Superior temporal gyrus (tissue), 1 donor: ENCODE results near the gene LDHAL6A.
A peak's percentile ranks its signal among the peaks of the same experiment; 100 is the strongest.

Experiments used
- DNase-seq: peaks from one replicate; pipeline ENCODE4 v3.0.0-alpha.2; 2016; ENCODE audit errors: extremely low spot score

LDHAL6A gene

DNA sequence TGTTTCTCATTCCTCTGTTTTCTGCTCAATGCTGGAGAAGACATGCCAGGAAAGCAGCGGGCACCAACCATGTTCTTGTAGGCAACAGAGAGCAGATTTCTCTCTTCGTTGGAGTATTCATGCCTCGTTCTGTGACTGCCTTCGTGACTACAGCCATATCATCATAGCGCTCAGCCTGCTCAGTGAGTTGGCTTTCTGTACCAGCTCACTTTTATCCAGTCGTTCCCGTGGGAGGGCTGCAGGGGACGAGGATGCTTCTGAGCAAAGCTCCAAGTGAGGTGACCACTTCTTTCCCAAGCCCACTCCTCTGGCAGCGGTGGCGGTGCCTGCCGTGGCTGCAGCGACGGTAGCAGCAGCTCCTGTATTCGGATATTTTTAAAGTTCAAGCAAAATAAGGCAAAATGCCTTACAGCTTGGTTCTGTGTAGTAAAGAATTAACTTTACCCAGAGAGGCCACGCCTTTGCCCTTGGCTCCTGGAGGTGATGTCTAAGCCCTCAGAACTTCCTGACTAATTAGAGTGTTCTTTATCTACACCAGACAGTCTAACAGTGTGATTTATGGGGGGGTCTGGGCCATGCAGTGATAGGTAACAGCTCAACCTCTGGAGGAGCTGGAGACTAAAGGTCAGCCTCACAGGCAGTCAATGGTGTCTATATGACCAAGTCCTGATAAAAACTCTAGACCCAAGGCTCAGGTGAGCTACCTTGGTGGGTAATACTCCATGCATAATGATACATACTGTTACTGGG, 35.3 kb downstream of the LDHAL6A start:
- peak; percentile 44 for DNase-seq

DNA sequence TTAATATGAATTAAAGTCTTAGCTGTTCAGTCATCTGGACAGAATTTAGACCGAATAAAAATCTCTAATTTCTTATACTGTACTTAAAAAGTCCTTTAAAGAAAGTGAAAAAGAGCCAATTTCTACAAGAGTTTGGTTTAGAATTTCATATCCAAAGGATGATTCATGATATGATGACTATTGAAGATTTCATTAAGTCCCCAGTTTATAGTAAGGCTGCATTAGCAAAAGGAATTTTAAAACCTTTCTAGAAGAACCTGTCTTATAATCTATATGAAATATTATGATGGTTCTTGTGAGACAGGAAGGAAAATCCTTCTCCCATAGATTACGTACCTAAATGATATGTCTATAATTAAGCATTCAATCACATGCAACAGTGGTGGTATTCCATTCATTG, 36.3 kb downstream of the LDHAL6A start:
- no peak for DNase-seq

DNA sequence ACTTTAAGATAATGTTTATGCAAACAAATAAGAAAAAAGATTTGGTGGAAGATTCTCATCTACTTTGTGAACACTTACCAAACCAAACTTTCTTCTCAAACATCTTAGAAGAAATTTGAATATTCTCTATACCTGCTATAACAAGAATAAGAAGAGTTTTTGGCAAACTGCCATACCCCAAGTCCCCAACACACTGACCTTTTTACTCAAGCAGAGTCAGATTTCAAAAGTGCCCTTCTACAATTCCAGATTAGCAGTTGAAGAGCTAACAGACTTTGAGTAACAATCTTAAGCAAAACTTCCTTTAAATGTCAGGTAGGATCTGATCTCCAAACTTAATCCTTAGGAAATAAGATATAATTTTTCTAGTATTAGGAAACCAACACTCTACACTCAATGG, 37.2 kb downstream of the LDHAL6A start:
- DNase-seq: no peak

DNA sequence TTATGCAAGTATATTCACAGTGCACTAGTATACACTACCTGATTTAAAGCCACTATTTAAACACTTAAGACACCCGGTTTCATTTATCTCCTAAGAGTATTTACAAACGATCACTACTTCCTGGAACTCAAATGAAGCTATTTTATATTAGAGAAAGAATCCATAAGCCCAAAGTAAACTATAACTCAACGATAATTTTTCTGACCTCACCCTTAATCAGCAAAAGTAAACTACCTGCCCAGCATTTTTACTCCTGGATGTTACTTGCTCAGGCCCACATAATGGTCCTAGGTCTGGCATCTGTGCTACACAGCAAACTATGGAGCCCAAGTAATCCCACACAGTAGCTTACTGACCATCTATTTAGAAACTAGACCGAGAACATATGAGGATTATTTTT, 37.7 kb downstream of the LDHAL6A start:
- no peak for DNase-seq

DNA sequence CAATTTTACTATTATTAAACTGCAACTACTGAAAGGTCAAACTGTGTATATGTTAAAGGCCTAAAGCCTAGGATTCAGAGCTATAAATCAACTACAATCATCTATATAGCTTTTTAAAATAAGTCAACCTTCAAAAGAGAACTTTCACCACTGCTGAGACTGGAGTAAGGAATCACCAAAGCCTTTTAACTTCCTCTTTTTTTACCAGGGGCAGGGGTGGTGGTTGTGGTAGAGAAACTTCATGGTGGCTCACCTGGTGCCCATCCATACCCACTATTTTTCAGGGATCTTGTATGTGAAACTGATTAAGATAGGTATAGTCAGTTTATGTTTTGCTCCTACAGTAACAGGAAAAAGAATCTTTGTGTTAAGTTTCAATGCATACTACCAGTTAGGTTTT, 39.6 kb downstream of the LDHAL6A start:
- DNase-seq: no peak

DNA sequence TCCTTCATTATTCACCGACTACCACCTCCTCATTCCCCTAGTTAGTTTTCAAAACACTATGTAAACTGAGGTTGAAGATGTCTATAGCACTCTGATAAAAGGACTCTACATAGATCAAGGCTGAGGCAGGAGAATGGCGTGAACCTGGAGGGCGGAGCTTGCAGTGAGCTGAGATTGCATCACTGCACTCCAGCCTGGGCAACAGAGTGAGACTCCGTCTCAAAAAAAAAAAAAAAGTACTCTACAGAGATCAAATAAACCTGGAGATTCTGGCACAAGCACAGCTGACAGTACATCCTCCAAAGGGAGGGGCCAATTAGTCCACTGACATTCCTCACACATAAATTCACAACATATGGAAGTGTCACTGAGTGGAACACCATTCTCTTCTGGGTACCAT, 40.0 kb downstream of the LDHAL6A start:
- DNase-seq: no peak

DNA sequence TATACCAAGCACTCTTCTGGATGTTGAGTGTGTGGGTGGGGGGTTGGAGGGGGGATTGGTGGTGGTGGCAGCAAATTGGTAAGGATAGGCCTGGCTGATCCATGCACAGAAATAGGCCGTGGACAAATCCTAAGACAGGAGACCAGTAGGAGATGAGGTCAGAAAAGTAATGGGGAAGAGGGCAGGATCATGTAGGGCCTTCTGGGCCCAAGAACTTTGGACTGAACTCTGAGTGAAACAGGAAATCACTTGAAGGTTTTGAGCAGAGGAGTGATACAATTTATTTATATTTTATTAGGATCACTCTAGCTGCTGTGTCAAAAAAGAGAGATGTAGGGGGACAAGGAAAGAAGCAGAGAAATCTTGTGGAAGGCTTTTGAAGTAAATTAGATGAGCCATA, 42.4 kb downstream of the LDHAL6A start:
- DNase-seq: no peak

DNA sequence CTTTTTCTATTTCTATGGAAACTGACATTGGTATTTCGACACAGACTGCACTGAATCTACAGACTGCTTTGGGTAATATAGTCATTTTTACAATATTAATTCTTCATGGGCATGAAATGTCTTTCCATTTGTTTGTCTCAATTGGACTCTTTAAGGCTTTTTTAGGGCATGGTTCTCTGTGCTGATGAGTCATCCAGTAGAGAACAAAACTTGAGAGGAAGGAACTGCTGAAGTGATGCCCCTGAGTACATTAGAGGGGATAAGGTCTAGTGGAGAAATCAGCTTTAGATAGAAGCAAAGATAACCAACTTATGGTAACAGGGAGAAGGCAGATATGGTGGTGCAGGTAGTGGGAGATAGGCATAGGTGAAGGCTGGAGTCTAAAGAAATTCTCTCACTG, 46.0 kb downstream of the LDHAL6A start:
- no peak for DNase-seq

DNA sequence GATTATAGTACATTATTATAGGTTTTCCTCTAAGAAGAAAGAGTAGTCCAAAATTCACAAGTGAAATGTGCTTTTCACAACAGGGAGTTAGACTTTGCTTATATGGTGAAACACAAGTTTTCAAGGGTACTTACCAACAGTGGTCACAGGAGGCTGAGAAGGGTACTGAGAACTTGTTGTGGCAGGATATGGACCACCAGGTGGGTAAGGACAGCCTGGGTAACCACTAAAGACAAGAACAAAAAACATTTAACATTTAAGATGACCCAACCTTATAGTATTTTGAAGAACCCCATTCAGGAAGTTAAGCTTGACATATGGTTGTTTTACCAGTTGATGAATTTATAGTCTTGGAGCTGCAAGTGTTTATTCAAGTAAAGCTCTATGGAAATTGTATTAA, 46.7 kb downstream of the LDHAL6A start:
- no peak for DNase-seq

DNA sequence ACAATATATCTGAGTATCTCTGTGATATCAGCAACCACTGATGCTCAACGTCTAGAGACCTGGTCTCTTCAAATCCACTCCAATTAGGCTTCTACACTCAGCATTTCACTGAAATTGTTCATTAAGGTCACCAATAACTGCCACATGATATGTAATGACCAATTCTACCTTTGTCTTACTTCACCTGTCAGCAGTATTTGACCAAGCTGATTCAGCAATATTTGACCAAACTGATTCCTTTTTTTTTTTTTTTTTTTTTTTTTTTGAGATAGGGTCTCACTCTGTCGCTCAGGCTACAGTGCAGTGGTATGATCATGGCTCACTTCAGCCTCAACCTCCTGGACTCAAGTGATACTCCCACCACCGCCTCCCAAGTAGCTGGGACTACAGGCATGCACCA, 65.5 kb downstream of the LDHAL6A start:
- no peak for DNase-seq

DNA sequence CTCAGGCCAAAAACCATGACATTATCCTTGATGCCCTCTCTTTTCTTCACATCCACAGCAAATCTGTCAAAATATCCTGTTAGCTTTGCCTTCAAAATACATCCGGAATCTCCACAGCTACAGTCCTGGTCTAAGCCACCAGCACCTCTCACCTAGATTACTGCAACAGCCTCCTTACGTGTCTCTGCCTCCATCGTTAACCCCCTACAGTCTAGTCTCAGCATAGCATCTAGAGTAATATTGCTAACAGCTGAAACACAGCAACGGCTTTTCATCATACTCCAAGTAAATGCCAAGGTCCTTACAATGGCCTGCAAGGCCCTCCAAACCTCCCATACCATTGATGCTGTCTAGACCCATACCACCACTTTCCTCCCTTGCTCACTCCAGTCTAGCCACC, 66.7 kb downstream of the LDHAL6A start:
- DNase-seq: no peak

DNA sequence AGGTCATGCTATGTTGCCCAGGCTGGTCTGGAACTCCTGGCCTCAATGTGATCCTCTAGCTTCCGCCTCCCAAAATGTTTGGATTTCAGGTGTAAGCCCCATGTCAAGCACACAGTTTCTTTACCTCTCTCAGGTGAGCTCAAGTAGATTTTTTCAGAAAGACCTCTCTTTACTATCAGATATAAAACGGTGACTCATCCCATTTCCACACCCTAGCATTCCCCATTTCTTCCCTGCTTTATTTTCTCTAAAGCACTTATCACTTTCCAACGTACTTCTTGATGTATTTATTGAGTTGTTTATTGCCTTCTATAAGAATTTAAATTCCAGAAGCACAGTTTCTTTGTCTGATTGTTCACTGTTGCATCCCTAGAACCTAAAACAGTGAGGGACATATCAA, 67.4 kb downstream of the LDHAL6A start:
- no peak for DNase-seq

DNA sequence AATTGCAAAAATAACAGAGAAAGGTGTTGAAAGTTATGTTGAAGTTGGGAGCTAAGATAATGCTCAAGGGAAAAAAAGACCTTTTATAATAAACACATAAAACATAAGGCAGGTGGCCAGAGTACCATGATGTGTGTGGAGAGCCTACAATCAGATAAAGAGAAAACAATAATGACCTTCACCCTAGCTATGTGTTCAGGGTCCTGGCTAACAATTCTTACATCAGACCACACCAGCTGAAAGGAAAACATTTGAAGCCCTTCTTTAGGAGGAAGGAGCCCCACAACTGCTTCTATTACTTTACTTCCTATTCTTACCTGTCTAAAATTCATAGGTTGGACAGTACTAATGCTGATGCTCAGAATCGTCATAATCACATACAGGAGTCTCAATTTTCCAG, 68.6 kb downstream of the LDHAL6A start:
- no peak for DNase-seq

DNA sequence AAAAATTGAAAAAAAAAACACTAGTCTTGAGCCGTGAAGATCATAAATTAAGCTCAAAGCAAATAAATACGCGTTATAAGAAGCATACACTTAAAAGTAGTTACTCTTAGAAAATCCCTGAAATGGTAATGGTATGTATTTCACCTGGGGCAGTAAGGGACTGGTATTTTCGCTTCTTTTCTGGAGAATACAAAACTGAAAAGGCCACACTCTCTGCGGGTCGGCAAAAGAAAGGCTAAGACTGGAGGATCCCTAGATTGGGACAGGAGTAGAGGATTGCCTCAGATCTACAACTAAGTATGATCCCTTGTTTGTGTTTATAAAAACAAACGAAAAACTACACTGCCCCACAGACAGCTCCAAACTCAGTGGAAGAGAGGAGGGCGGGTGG, 70.5 kb downstream of the LDHAL6A start:
- DNase-seq: no peak

DNA sequence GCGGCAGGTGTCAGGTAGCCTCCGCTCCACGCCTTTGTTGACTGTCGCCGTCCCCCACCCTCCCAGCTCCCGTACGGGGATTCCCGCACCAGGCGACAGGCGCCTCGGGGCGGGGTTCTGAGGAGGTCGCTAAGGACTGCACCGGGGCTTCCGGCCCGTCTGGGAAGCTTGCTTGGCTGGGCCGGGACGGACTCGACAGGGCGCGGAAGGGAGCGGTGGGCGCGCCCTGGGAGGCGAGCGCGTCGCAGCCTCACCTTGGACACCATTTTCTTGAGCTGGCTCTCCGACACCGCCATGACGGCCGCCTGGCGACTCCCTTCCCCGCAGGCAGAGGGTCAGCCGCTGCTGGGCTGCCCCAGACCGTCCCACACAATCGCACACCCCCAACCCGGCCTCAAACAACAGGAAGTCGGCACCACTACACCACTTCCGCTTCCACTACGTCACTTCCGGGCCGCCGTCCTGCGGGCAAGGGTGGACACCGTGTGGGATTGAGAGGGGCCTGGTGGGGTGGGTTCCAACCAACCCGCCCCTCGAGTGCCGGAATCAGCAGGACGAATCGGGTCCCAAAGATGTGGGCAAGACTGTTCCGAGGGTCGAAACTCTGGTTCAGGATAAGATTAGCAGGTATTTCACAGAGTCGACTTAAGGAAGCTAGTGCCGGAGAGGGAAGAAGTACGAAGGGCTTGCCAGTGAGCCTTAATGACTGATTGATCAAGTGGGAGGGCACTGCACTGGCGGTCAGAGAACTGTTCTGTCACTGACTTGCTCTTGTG, 71.1 kb downstream of the LDHAL6A start, which contains the start of gene TSG101:
TSG101 (minus strand) TSS at position 422 of the 776 bp plus-strand sequence; CDS start at position 296, 126 bp downstream.
- peak; percentile 96 for DNase-seq

DNA sequence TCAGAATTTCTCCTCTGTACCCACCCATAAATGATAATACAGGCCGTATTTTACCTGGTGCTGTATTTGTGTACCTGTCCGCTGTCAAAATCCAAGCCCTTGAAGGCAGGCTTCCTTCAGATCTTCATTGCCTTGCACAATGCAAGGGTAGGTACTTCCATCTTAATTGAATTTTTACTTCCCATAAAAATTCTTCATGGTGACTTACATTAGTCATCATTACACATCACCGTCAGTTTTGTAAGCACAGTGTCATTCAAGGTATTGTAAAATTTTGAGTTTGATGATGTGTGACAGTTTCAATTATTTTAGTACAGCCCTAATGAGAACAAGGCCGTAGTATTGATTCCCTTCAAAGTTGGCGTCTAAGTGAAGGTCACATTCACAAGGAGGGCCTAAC, 71.9 kb downstream of the LDHAL6A start:
- no peak for DNase-seq
